A549 (cell line): ENCODE results near the gene DLG1. TPM values are rescaled to one million over a fixed set of nuclear protein-coding genes. Genes with fewer than 3 reads are reported as not detected.

Experiments used
- ATAC-seq, 2 experiments: fragments of 200-7000 bp in 1 of 2; fragments of >200 bp in 1 of 2; cut with Nextera tagmentation in 1 of 2; cut with Tn5 transposase in 1 of 2; 3 replicates each; pipeline versions ENCODE4 v1.8.0 to v1.9.1; 2018 to 2020; ENCODE audit warnings: mild to moderate bottlenecking in 1 of 2, moderate library complexity in 1 of 2
- CTCF ChIA-PET: fragments of 300-600 bp; sonication (Branson Sonifier 250); formaldehyde crosslinking; extraction: SDS; loops from one replicate; lab custom pipeline; 2021; ENCODE audit warnings: antibody characterized with exemption, inconsistent platforms; lab: Yijun Ruan, JAX
- POLR2A ChIA-PET: fragments of 350-600 bp; formaldehyde crosslinking; extraction: SDS; loops from one replicate; lab custom pipeline; 2021; ENCODE audit warnings: antibody characterized with exemption, inconsistent platforms; lab: Yijun Ruan, JAX
- DNase-seq, 2 experiments: peaks; one replicate each; pipeline versions ENCODE4 v3.0.0 to v3.0.0-alpha.2; 2011 to 2016; ENCODE audit warnings: low read depth in 1 of 2, low spot score in 1 of 2
- FAIRE-seq: peaks from 2 replicates; lab custom pipeline; 2011; peaks lifted over from hg19 to GRCh38; lab: Jason Lieb, UNC
- H3K27ac ChIP-seq, 2 experiments: fragments of >200 bp; sonication (Bioruptor Twin); formaldehyde crosslinking; 3 replicates each; pipeline ENCODE4 v1.5.1; 2016 to 2017
- H3K4me1 ChIP-seq: fragments of >200 bp; sonication (Bioruptor Twin); formaldehyde crosslinking; 3 replicates; pipeline ENCODE4 v1.6.1; 2016
- H3K4me2 ChIP-seq: fragments of >200 bp; sonication (Bioruptor Twin); formaldehyde crosslinking; 3 replicates; pipeline ENCODE4 v1.6.1; 2016
- H3K4me3 ChIP-seq: fragments of >200 bp; sonication (Bioruptor Twin); formaldehyde crosslinking; 3 replicates; pipeline ENCODE4 v1.5.1; 2016
- H3K9me3 ChIP-seq: fragments of >200 bp; sonication (Bioruptor Twin); formaldehyde crosslinking; 3 replicates; pipeline ENCODE4 v1.6.1; 2016
- CEBPB ChIP-seq, 2 experiments: fragments of >200 bp in 1 of 2; sonication (Bioruptor Twin) in 1 of 2; formaldehyde crosslinking in 1 of 2; IDR thresholded peaks; 2 replicates each; pipeline ENCODE4 v1.6.1; 2012 to 2016
- CHD4 ChIP-seq: fragments of 200-600 bp; sonication (generic); IDR thresholded peaks from 2 replicates; pipeline ENCODE4 v1.6.1; 2016; ENCODE audit warnings: antibody characterized with exemption, mild to moderate bottlenecking, borderline replicate concordance
- EHMT2 ChIP-seq: fragments of 200-600 bp; sonication (generic); IDR thresholded peaks from 2 replicates; pipeline ENCODE4 v1.6.1; 2016; ENCODE audit warnings: antibody characterized with exemption, low read depth, mild to moderate bottlenecking, moderate library complexity
- ESRRA ChIP-seq: fragments of 150-350 bp; IDR thresholded peaks from 2 replicates; pipeline ENCODE4 v1.6.1; 2014; ENCODE audit warnings: mild to moderate bottlenecking, low read length, borderline replicate concordance
- FOSB ChIP-seq: fragments of 250-450 bp; sonication (Bioruptor Pico); IDR thresholded peaks from 2 replicates; pipeline ENCODE4 v1.5.0; 2020; ENCODE audit warnings: mild to moderate bottlenecking, moderate library complexity
- FOSL2 ChIP-seq, 2 experiments: fragments of 450-650 bp in 1 of 2; fragments of >200 bp in 1 of 2; sonication (Bioruptor Twin) in 1 of 2; formaldehyde crosslinking; IDR thresholded peaks; 2 replicates each; pipeline versions ENCODE4 v1.5.0 to v1.6.1; 2016 to 2020; ENCODE audit warnings: mild to moderate bottlenecking in 1 of 2, moderate library complexity in 1 of 2
- FOXS1 ChIP-seq: fragments of 250-450 bp; sonication (Bioruptor Pico); IDR thresholded peaks from 2 replicates; pipeline ENCODE4 v1.5.0; 2020; ENCODE audit warnings: mild to moderate bottlenecking, moderate library complexity
- HOXA7 ChIP-seq: fragments of 250-450 bp; sonication (Bioruptor Pico); IDR thresholded peaks from 2 replicates; pipeline ENCODE4 v1.5.0; 2020; ENCODE audit warnings: mild to moderate bottlenecking, moderate library complexity
- HOXB13 ChIP-seq: fragments of 250-450 bp; sonication (Bioruptor Pico); IDR thresholded peaks from 2 replicates; pipeline ENCODE4 v1.5.0; 2020; ENCODE audit warnings: low read depth, mild to moderate bottlenecking, moderate library complexity
- JUN ChIP-seq, 2 experiments: fragments of >200 bp; sonication (Bioruptor Twin); formaldehyde crosslinking; IDR thresholded peaks; 2 replicates in 1 of 2; 3 replicates in 1 of 2; pipeline ENCODE4 v1.6.1; 2016 to 2017
- KDM1A ChIP-seq: fragments of 200-600 bp; sonication (generic); IDR thresholded peaks from 2 replicates; pipeline ENCODE4 v1.6.1; 2016; ENCODE audit warnings: low read depth, mild to moderate bottlenecking
- MAFK ChIP-seq: fragments of 450-650 bp; IDR thresholded peaks from 2 replicates; pipeline ENCODE4 v1.6.1; 2014; ENCODE audit not compliant: partially characterized antibody
- MYC ChIP-seq: IDR thresholded peaks from 2 replicates; pipeline ENCODE4 v1.6.1; 2012; ENCODE audit warnings: mild to moderate bottlenecking, inconsistent platforms, low read length, improper control_type of control experiment, borderline replicate concordance
- POLR2A ChIP-seq: IDR thresholded peaks from 2 replicates; pipeline ENCODE4 v1.6.1; 2012; ENCODE audit warnings: mild to moderate bottlenecking, low read length
- POLR2AphosphoS2 ChIP-seq: conservative IDR thresholded peaks from 2 replicates; pipeline ENCODE4 v1.6.1; 2012; ENCODE audit warnings: low read length, improper control_type of control experiment, inconsistent platforms
- WGBS: methylation state at CpG from one replicate; pipeline ENCODE4 v1.1.6; 2017; ENCODE audit errors: missing lambda C conversion rate; 5-methylcytosine and 5-hydroxymethylcytosine counted together
- polyA plus RNA-seq, 4 experiments: library from polyadenylated mRNA; depleted of rRNA in 3 of 4; stranded (reverse); fragments of >200 nt; fragmentation: RNase III in 1 of 4; extraction: RNeasy Plus Mini Kit Qiagen cat#74134 plus additional on column Dnase treatment in 1 of 4; gene quantifications; 2 replicates in 3 of 4; 3 replicates in 1 of 4; pipeline ENCODE4 v1.2.3, GENCODE V29; 2011 to 2017
- TF ChIP-seq, protein P1 (sequence below): fragments of 150-350 bp; IDR thresholded peaks from 2 replicates; pipeline ENCODE4 v1.6.1; 2014; ENCODE audit warnings: low read depth, mild to moderate bottlenecking, low read length
- TF ChIP-seq, protein P2 (sequence below): fragments of 450-650 bp; IDR thresholded peaks from 2 replicates; pipeline ENCODE4 v1.6.1; 2014; ENCODE audit warnings: antibody characterized with exemption
- TF ChIP-seq, protein P3 (sequence below): fragments of >200 bp; sonication (Bioruptor Twin); formaldehyde crosslinking; IDR thresholded peaks from 2 replicates; pipeline ENCODE4 v1.6.1; 2016
- TF ChIP-seq, protein P4 (sequence below): IDR thresholded peaks from 2 replicates; pipeline ENCODE4 v1.6.1; 2012

DLG1 gene
- polyA plus RNA-seq, 2 of the 4 experiments (the other 2 are of a cell fraction): 27.0 to 33.9 TPM

DNA sequence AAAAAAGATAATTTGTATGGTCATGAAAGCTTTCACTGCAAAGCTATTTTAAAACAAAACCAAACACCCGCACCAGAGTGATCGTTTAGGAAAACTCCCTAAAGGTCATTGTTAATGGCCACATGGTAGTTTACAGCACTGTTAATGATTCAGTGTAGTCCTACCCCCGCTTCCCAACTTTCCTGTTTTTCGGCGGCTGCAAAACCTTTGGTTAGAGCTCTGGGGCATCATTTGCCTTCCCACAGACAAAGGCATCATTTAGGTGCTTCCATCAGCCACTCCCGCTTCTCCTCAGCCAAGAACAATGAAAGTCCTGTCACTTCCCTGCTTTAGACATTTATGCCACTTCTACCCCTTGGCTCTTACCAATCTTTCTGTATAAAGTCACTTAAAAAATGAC, 279.4 kb downstream of the DLG1 start:
- no peak overlapping the region for H3K4me3 ChIP-seq
- FAIRE-seq (no peak), DNase-seq (no peak), ATAC-seq (no peak)
- TF ChIP-seq POLR2A: no peak
- TF ChIP-seq EHMT2: no peak
- TF ChIP-seq FOSL2 (IDR thresholded peaks at IDR 0.05): no peak
- no peak for TF ChIP-seq FOSL2 (CRISPR knock-in tag; IDR thresholded peaks at IDR 0.05)
- no peak for TF ChIP-seq MYC
- TF ChIP-seq, protein P1, sequence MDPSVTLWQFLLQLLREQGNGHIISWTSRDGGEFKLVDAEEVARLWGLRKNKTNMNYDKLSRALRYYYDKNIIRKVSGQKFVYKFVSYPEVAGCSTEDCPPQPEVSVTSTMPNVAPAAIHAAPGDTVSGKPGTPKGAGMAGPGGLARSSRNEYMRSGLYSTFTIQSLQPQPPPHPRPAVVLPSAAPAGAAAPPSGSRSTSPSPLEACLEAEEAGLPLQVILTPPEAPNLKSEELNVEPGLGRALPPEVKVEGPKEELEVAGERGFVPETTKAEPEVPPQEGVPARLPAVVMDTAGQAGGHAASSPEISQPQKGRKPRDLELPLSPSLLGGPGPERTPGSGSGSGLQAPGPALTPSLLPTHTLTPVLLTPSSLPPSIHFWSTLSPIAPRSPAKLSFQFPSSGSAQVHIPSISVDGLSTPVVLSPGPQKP: no peak
- TF ChIP-seq KDM1A: no peak
- TF ChIP-seq HOXB13 (CRISPR knock-in tag): no peak
- TF ChIP-seq HOXA7: no peak
- TF ChIP-seq MAFK: no peak
- TF ChIP-seq, protein P2, sequence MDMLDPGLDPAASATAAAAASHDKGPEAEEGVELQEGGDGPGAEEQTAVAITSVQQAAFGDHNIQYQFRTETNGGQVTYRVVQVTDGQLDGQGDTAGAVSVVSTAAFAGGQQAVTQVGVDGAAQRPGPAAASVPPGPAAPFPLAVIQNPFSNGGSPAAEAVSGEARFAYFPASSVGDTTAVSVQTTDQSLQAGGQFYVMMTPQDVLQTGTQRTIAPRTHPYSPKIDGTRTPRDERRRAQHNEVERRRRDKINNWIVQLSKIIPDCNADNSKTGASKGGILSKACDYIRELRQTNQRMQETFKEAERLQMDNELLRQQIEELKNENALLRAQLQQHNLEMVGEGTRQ: no peak
- no peak for TF ChIP-seq CEBPB (IDR thresholded peaks at IDR 0.05)
- TF ChIP-seq JUN (IDR thresholded peaks at IDR 0.05): no peak
- TF ChIP-seq ESRRA: no peak
- no peak for TF ChIP-seq FOXS1 (CRISPR knock-in tag)
- no peak for TF ChIP-seq POLR2AphosphoS2
- H3K27ac ChIP-seq: no peak overlapping the region
- WGBS: 74% methylated on average over 6 of the region's 6 CpGs
- CTCF ChIA-PET: interaction anchor here (0.9 to 4.0 kb wide), 3 partner anchors 10 to 41 kb away, joined by 3 to 34 read pairs (median 3); partner anchors contain the start of gene MELTF
- H3K4me1 ChIP-seq: no peaks in the 10 kb centered on the region
- H3K4me2 ChIP-seq: no peak overlapping the region
- H3K9me3 ChIP-seq: no peaks in the 10 kb centered on the region
- POLR2A ChIA-PET: no interaction called here

DNA sequence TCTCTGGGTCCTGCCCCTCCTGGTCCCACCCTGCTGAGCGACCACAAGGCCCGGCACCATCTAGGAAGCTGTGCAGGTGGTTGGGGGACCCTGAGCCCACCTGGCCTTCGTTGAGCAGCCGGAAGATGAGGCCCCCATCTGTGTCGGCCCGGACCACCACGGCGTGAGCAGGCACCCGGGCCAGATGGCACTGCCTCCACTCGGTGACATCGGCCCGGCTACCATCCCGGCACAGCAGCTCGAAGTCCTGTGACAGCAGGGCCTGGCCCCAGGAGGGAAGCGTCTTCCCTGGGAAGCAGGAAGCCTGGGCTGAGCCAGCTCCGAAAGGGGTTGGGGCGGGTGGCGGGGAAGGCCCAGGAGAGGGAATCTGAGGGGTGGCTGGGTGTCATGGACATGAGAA, 281.4 kb downstream of the DLG1 start:
- Histone ChIP-seq H3K27ac (no peak overlapping the region), H3K4me2 (no peak overlapping the region), H3K9me3 (no peaks in the 10 kb centered on the region), H3K4me3 (no peak overlapping the region), H3K4me1 (no peaks in the 10 kb centered on the region)
- no peak for ATAC-seq
- ChIA-PET POLR2A (no interaction called here), CTCF (interaction anchor here (0.6 to 4.0 kb wide), 5 partner anchors 12 to 153 kb away, joined by 3 to 34 read pairs (median 3); partner anchors contain the start of gene MELTF)
- no peak for DNase-seq
- no peak for FAIRE-seq
- WGBS: 96% methylated on average over 4 of the region's 18 CpGs
- TF ChIP-seq ESRRA (no peak), CHD4 (no peak), FOSB (CRISPR knock-in tag) (no peak), HOXB13 (CRISPR knock-in tag) (no peak), FOXS1 (CRISPR knock-in tag) (no peak)
- TF ChIP-seq, protein P3, sequence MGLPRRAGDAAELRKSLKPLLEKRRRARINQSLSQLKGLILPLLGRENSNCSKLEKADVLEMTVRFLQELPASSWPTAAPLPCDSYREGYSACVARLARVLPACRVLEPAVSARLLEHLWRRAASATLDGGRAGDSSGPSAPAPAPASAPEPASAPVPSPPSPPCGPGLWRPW: no peak
- TF ChIP-seq, protein P4, sequence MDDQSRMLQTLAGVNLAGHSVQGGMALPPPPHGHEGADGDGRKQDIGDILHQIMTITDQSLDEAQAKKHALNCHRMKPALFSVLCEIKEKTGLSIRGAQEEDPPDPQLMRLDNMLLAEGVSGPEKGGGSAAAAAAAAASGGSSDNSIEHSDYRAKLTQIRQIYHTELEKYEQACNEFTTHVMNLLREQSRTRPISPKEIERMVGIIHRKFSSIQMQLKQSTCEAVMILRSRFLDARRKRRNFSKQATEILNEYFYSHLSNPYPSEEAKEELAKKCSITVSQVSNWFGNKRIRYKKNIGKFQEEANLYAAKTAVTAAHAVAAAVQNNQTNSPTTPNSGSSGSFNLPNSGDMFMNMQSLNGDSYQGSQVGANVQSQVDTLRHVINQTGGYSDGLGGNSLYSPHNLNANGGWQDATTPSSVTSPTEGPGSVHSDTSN: no peak
